Activated T-cell treated with anti-CD3 and anti-CD28 coated beads, Interleukin-2, amount 50 U/mL, for 72 hours (primary cell): ENCODE measurements around the gene PSPC1. TPM values are rescaled to one million over a fixed set of nuclear protein-coding genes. Genes with fewer than 3 reads are reported as not detected.
"Not testable (repeated sequence)": the region's sequence is repeated elsewhere in the genome, so short reads cannot be mapped to it uniquely, and the experiment has no call there.

Experiments used
- ATAC-seq, 2 donors: fragments of 150-1000 bp; cut with Tn5 transposase; replicated peaks in 1 of 2; 2 replicates each; pipeline ENCODE4 v1.10.0; 2021; ENCODE audit warnings: moderate library complexity in 2 of 2, mild to moderate bottlenecking in 1 of 2
- DNase-seq, 2 donors: peaks; one replicate each; pipeline ENCODE4 v3.0.0; 2021 to 2022; ENCODE audit warnings: mixed read lengths in 1 of 2
- H3K27ac Mint-ChIP-seq: one replicate; pipeline ENCODE4 v1.8.0; 2022; ENCODE audit warnings: mild to moderate bottlenecking, moderate library complexity, mixed read lengths
- H3K27me3 Mint-ChIP-seq: one replicate; pipeline ENCODE4 v1.8.0; 2022; ENCODE audit warnings: low read depth, mixed read lengths
- H3K36me3 Mint-ChIP-seq, 2 donors: one replicate each; pipeline ENCODE4 v1.8.0; 2022; ENCODE audit warnings: mixed read lengths in 2 of 2, mild to moderate bottlenecking in 1 of 2; ENCODE audit not compliant: insufficient read depth in 2 of 2
- H3K4me1 Mint-ChIP-seq: one replicate; pipeline ENCODE4 v1.8.0; 2022; ENCODE audit warnings: low read depth, mixed read lengths
- H3K4me3 Mint-ChIP-seq, 2 donors: one replicate each; pipeline ENCODE4 v1.8.0; 2022; ENCODE audit warnings: mild to moderate bottlenecking in 2 of 2, mixed read lengths in 2 of 2, moderate library complexity in 2 of 2
- H3K9me3 Mint-ChIP-seq, 2 donors: one replicate each; pipeline ENCODE4 v1.8.0; 2022; ENCODE audit warnings: mixed read lengths in 2 of 2
- total RNA-seq, 2 donors: library from RNA; stranded (reverse); gene quantifications; one replicate each; pipeline ENCODE4 v1.2.3, GENCODE V29; 2022

Gene PSPC1, protein sequence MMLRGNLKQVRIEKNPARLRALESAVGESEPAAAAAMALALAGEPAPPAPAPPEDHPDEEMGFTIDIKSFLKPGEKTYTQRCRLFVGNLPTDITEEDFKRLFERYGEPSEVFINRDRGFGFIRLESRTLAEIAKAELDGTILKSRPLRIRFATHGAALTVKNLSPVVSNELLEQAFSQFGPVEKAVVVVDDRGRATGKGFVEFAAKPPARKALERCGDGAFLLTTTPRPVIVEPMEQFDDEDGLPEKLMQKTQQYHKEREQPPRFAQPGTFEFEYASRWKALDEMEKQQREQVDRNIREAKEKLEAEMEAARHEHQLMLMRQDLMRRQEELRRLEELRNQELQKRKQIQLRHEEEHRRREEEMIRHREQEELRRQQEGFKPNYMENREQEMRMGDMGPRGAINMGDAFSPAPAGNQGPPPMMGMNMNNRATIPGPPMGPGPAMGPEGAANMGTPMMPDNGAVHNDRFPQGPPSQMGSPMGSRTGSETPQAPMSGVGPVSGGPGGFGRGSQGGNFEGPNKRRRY
- total RNA-seq: 10 to 100 TPM; 51.0 to 52.7 TPM

DNA sequence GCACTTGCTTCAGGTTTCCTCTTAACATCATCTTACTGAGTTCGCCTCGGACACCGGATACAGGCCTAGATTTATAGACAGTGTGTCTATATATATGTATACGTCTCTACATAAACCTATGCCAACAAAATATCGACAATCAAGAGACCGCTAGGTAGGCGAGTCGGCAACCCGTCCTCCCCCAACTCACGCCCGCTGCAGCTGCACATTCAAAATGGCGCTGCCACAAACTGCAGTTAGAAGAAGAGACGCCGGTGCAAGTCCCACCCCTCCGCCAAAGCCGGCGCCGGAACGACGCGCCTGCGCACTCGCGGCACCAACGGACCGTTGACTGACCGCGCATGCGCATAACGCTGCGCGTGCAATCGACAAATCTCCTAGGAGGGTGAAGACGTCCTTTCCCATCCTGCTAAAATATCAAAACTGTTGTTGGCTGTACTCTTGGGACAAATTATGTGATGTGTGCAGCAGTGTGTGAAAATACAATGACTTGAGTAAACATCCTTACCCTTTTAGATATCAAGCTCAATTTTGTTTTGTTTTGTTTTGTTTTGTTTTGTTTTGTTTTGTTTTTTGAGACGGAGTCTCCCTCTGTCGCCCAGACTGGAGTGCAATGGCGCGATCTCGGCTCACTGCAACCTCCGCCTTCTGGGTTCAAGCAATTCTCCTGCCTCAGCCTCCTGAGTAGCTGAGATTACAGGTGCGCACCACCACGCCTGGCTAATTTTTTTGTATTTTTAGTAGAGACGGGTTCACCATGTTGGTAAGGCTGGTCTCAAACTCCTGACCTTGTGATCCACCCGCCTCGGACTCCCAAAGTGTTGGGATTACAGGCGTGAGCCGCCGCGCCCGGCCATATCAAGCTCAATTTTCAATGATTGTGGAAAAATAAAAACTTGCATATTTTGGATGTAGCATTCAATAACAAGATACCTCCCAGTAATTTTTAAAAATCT is at the start of gene PSPC1:
Gene PSPC1, minus strand, starts transcription at position 219 of the 956 bp plus-strand sequence. Its CDS starts 188 bp downstream, at position 31.
- H3K4me3 Mint-ChIP-seq: peak within 1 kb of the TSS; percentile 94 to 98
- ATAC-seq: peak; percentile 93 to 94
- not testable (repeated sequence) for H3K4me1 Mint-ChIP-seq, H3K36me3 Mint-ChIP-seq, H3K9me3 Mint-ChIP-seq, H3K27me3 Mint-ChIP-seq
- H3K27ac Mint-ChIP-seq: peak within 1 kb of the TSS; percentile 99
- peak; percentile 95 to 97 for DNase-seq

DNA sequence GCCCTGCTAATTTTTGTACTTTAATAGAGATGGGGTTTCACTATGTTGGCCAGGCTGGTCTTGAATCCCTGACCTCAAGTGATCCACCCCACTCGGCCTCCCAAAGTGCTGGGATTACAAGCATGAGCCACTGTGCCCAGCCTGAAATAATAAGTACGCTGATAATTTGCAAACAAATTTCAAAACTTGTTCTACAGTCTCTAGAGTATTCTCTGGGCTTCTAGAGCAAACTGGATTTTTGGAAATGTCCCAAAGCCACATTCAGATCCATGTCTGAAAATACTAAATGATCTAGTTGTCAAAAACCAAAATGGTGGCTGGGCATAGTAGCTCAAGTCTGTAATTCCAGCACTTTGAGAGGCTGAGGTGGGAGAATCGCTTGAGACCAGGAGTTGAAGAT is 39.9 kb upstream of the PSPC1 start:
- no peak overlapping the region for H3K4me3 Mint-ChIP-seq
- DNase-seq: no peak
- H3K27me3 Mint-ChIP-seq: no peaks in the 10 kb centered on the region
- no peak overlapping the region for H3K27ac Mint-ChIP-seq
- no peaks in the 10 kb centered on the region for H3K4me1 Mint-ChIP-seq
- peaks cover 2 to 25% of the 10 kb centered on the region in 2 donors for H3K36me3 Mint-ChIP-seq
- no peaks in the 10 kb centered on the region for H3K9me3 Mint-ChIP-seq
- no peak for ATAC-seq

DNA sequence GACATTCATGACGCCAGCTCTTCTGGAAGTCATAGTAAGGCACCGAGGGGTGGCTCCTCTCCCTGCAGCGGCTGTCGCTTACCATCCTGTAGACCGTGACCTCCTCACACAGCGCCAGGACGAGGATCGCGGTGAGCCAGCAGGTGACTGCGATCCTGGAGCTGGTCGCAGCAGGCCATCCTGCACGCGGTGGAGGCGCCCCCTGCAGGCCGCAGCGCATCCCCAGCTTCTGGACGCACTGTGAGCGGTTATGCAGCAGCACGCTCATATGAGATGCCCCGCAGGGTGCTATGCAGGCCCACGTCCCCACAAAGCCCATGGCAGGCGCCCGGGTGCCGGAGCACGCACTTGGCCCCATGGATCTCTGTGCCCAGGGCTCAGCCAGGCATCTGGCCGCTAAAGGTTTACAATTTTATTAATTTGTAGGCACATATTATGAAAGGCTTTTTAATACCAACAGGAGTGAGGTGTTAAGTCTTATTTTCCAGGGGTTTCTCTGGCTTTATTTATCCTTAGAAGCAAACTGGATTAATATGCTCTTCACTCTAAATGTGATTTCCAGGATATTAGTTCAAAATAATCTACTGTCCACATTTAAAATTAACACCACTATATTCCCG is 35.6 kb upstream of the PSPC1 start:
- ATAC-seq (peak; percentile 26 to 29), DNase-seq (peak; percentile 40 to 45)
- Mint-ChIP-seq H3K36me3 (peaks cover 1 to 13% of the 10 kb centered on the region in 2 donors), H3K27ac (no peak overlapping the region), H3K9me3 (no peaks in the 10 kb centered on the region), H3K4me3 (no peak overlapping the region), H3K4me1 (no peaks in the 10 kb centered on the region), H3K27me3 (no peaks in the 10 kb centered on the region)

DNA sequence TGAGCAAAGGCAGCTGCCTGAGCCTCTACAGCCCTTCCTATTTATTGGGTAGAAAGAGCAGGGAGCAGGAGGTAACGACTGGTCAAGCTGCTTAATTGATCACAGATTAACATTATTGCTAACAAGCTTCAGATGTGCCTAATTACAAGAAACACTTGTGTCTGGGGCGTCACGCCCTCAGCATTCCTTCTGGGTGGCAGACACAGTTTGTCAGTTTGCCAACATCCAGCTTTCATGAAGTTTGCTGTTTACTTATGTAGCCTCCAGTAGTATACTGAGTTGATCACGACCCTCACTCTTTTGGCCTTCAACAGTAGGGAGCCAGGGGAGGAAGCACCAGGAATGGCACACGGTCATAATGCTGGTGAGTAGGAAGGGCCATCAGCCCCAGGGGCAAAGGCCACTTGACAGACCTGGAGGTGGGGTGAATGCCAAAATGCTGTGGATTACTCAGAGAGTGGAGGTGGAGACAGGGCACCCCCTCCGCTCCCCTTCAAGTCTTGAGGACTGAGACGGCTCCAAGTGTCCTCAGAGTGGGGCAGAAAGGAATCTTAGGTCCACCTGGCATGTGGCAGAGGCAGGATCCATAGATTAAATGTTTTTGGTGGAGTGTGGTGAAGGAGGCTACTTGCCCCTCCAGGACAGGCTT is 34.9 kb upstream of the PSPC1 start:
- no peaks in the 10 kb centered on the region for H3K27me3 Mint-ChIP-seq
- H3K36me3 Mint-ChIP-seq: peaks cover 1 to 13% of the 10 kb centered on the region in 2 donors
- no peaks in the 10 kb centered on the region for H3K4me1 Mint-ChIP-seq
- DNase-seq (no peak), ATAC-seq (no peak)
- H3K27ac Mint-ChIP-seq: no peak overlapping the region
- H3K9me3 Mint-ChIP-seq: no peaks in the 10 kb centered on the region
- no peak overlapping the region for H3K4me3 Mint-ChIP-seq

DNA sequence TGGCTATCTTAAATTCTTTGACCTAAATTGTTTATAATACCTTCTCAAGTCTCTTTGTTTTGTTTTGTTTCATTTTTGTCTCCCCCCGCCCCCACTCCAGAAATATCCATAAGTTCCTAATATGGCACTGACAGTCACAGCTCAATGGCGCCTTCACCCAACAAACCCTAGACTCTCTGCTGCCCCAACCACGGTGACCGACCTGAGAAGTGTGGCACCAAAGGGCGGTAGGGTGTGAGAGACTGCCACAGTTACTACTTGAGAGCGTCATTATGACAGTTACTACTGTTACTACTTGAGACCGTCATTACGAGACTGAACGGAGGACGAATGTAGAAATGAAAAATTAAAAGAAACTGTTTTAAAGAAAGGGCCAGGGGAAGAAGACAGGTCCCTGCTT is 34.4 kb upstream of the PSPC1 start:
- no peak for ATAC-seq
- no peaks in the 10 kb centered on the region for H3K9me3 Mint-ChIP-seq
- no peaks in the 10 kb centered on the region for H3K4me1 Mint-ChIP-seq
- H3K4me3 Mint-ChIP-seq: no peak overlapping the region
- no peaks in the 10 kb centered on the region for H3K27me3 Mint-ChIP-seq
- DNase-seq: no peak
- H3K27ac Mint-ChIP-seq: no peak overlapping the region
- peaks cover 1 to 13% of the 10 kb centered on the region in 2 donors for H3K36me3 Mint-ChIP-seq

DNA sequence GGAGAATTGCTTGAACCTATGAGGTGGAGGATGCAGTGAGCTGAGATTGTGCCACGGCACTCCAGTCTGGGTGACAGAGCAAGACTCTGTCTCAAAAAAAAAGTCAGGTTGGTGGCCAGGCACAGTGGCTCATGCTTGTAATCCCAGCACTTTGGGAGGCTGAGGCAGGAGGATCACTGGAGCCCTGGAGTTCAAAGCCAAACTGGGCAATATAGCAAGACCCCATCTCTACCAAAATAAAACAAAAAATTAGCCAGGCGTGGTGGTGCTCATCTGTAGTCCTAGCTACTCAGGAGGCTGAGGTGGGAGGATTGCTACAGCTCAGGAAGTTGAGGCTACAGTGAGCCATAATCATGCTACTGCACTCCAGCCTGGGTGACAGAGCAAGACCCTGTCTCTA is 33.1 kb upstream of the PSPC1 start:
- DNase-seq, H3K4me1 Mint-ChIP-seq, H3K9me3 Mint-ChIP-seq, H3K27me3 Mint-ChIP-seq, ATAC-seq, H3K4me3 Mint-ChIP-seq, H3K27ac Mint-ChIP-seq: not testable (repeated sequence)
- peaks cover 1 to 11% of the 10 kb centered on the region in 2 donors for H3K36me3 Mint-ChIP-seq

DNA sequence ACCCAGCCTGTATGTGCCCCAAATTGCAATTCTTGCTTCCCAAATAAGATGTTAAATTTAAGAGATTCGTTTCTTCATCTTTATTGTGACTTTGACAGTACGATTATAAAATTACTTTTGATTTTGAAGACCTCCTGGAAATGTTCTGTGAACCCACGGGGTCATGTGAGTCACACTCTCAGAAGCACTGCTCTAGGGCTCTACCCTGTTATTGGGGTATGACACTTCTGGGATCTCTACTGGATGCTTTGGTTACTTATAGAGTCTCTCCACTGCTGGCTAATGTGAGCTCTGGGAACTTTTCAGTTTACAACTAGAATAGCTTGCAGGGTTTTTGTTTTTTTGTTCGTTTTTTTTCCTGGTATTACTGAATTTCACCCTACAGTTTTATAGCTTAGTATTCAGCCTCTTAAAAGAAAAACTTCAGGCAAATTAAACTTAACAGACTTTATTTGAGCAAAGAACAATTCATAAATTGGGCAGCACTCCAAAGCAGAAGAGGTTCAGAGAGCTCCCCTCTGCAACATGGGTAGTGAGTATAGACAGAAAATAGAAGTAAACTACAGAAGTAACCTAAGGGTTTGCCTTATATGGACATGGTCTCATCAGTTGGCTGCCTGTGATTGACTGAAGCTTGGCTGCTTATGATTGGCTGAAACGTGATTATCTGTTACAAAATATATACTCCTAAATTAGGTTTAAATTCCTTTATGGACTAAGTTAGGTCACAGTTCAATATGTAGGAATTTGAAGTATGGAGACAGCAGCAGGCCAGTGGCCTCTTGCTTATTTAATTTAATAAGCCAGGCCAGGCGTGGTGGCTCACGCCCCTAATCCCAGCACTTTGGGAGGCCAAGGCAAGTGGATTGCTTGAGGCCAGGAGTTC is 28.5 kb upstream of the PSPC1 start:
- Mint-ChIP-seq H3K9me3 (no peaks in the 10 kb centered on the region), H3K27me3 (no peaks in the 10 kb centered on the region), H3K4me1 (no peaks in the 10 kb centered on the region), H3K36me3 (no peaks in the 10 kb centered on the region), H3K4me3 (no peak overlapping the region), H3K27ac (peak overlapping the region; percentile 60)
- DNase-seq (no peak), ATAC-seq (no peak)

DNA sequence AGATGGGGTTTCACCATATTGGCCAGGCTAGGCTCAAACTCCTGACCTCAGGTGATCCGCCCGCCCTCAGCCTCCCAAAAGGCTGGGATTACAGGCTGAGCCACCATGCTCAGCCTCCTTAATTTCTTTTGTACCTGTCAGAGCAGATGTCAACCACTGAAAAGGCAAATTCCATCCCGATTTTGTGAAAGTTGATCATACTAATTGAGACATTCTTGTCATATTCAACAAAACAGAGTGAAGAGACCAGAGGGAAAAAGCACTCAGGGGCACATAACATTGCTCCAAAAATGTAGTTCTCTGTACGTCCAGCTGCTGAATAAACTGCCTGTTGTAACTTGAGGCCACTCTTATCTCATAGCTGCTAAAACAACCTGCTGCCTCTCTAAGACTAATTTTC is 27.4 kb upstream of the PSPC1 start:
- H3K4me1 Mint-ChIP-seq: no peaks in the 10 kb centered on the region
- no peak for DNase-seq
- no peaks in the 10 kb centered on the region for H3K36me3 Mint-ChIP-seq
- no peaks in the 10 kb centered on the region for H3K27me3 Mint-ChIP-seq
- H3K9me3 Mint-ChIP-seq: no peaks in the 10 kb centered on the region
- no peak for ATAC-seq
- H3K27ac Mint-ChIP-seq: no peak overlapping the region
- no peak overlapping the region for H3K4me3 Mint-ChIP-seq

DNA sequence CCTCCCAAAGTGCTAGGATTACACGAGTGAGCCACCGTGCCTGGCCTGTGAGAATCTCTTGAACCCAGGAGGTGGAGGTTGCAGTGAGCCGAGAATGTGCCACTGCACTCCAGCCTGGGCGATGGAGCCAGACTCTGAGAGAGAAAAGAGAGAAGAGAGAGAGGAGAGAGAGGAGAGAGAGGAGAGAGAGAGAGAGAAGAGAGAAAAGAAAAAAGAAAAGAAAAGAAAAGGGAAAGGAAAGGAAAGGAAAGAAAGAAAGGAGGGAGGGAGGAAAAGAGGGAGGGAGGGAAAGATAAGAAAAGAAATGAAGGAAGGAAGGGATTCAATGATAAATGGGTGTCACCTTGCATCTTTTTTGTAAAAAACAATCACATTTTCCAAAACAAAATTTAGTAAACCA is 23.0 kb upstream of the PSPC1 start:
- Mint-ChIP-seq H3K4me3 (no peak overlapping the region), H3K27me3 (no peaks in the 10 kb centered on the region), H3K36me3 (no peaks in the 10 kb centered on the region), H3K9me3 (no peaks in the 10 kb centered on the region), H3K27ac (no peak overlapping the region), H3K4me1 (no peaks in the 10 kb centered on the region)
- no peak for DNase-seq
- ATAC-seq: no peak

DNA sequence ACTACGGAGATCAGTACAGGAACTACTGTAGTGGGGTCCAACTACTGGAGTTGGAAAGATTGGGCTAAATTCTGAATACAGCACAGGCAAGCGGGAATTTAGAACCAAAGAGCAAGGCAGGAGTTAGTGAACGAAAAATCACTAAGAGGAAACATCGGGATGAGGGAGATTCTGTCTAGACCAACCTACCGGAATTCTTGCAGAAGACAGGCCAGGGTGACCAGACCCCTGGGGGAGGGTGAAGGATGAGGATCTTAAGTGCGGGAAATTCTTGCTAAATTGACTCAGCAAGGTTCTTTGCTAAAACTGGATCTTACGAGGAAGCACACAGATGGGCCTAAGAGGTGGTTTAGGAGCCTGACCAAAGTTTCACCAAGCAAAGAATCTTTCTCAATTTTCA is 13.2 kb upstream of the PSPC1 start:
- H3K4me1 Mint-ChIP-seq: no peaks in the 10 kb centered on the region
- H3K27ac Mint-ChIP-seq: no peak overlapping the region
- H3K9me3 Mint-ChIP-seq: no peaks in the 10 kb centered on the region
- no peaks in the 10 kb centered on the region for H3K36me3 Mint-ChIP-seq
- ATAC-seq (no peak), DNase-seq (no peak)
- no peaks in the 10 kb centered on the region for H3K27me3 Mint-ChIP-seq
- H3K4me3 Mint-ChIP-seq: no peak overlapping the region

DNA sequence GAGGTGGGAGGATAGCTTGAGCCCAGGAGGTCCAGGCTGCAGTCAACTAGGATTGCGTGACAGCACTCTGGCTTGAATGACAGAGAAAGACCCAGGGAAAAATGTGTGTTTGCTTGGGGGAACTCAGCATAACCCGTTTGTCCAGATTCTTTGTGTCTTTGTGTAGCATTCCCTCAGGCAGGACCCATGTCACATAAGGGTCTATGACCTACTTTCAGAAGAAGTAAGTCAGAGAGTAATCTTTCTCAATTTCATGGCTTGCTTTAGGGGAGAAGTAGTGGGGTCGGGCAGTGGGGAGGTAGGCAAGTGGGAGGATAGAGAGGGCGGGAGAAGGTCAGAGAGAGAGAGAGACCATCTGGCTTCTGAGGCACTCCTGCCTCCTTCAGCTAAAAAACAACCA is 11.9 kb upstream of the PSPC1 start:
- no peaks in the 10 kb centered on the region for H3K27me3 Mint-ChIP-seq
- DNase-seq (no peak), ATAC-seq (no peak)
- H3K27ac Mint-ChIP-seq: no peak overlapping the region
- no peak overlapping the region for H3K4me3 Mint-ChIP-seq
- no peaks in the 10 kb centered on the region for H3K9me3 Mint-ChIP-seq
- no peaks in the 10 kb centered on the region for H3K4me1 Mint-ChIP-seq
- no peaks in the 10 kb centered on the region for H3K36me3 Mint-ChIP-seq
